ENCODE results near the gene TNIP2. TPM values are rescaled to one million over a fixed set of nuclear protein-coding genes. Genes with fewer than 3 reads are reported as not detected.

The TNIP2 gene
- total and polyA plus RNA-seq, 2 of the 8 experiments (the other 6 are each of a cell fraction or from before 2014, with no cell fraction given): 23.7 to 37.7 TPM

DNA sequence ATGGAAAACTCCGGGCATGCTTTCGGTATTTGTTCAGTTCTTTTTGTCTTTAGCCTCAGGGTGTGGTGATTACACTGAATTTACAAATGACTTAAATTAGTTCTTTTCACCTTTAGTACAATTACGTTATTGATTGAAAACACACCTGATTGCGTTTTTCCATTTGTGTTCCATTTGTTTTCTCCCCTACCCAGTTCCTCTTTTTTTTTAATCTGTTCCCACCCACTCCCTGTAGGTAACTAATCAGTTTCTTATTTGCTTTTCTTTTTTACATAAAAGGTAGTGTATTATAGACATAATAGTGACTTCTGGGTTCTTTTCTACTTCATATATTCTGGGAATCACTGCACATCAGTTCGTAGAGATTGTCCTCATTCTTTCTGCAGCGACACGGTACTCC is 53.4 kb downstream of the TNIP2 start:
- WGBS, 2 experiments (ENCODE audit: extremely low coverage in 1 of 2, insufficient coverage in 1 of 2, insufficient read length in 1 of 2, insufficient replicate concordance in 2 of 2, low coverage in 1 of 2, low lambda C conversion rate in 2 of 2, missing lambda C conversion rate in 1 of 2): 90% methylated on average over 7 of the region's 7 CpGs; no CpG with 5 or more reads in 1 of the 2 experiments
- FAIRE-seq (no peak), DNase-seq (ENCODE audit: low read depth in 1 of 2, low spot score in 2 of 2) (no peak)
- Histone ChIP-seq H2BK5ac (ENCODE audit: low read depth, low read length) (no peak overlapping the region), H3K79me1 (ENCODE audit: low read depth, low read length) (no peaks in the 10 kb centered on the region), H3K23me2 (ENCODE audit: low read depth, low read length) (no peaks in the 10 kb centered on the region), H3K9ac (replicated peaks in 1 of 4; ENCODE audit: extremely low read depth in 1 of 4, low read depth in 3 of 4, low read length in 3 of 4) (no peak overlapping the region), H3K27ac (ENCODE audit: low read depth, low read length) (no peak overlapping the region), H3K27me3 (replicated peaks in 1 of 4; ENCODE audit: control insufficient read depth in 3 of 4, extremely low read depth in 1 of 4, insufficient read depth in 3 of 4, low read length in 3 of 4) (no peaks in the 10 kb centered on the region), H3K18ac (ENCODE audit: extremely low read depth, low read length) (no peak overlapping the region), H3K36me3 (ENCODE audit: control insufficient read depth in 2 of 4, insufficient read depth in 4 of 4, low read length in 3 of 4) (peaks cover 10 to 44% (median 33%) of the 10 kb centered on the region in 4 experiments; a peak in 7 of 8 replicates), H2BK15ac (ENCODE audit: low read length) (no peak overlapping the region), H2AK5ac (ENCODE audit: low read depth, low read length) (no peak overlapping the region), H3K4me2 (ENCODE audit: insufficient read depth in 1 of 2, low read depth in 2 of 2, low read length in 2 of 2) (no peak overlapping the region), H3K4me1 (replicated peaks in 1 of 4; ENCODE audit: control insufficient read depth in 3 of 4, insufficient read depth in 4 of 4, low read length in 3 of 4) (no peaks in the 10 kb centered on the region), H4K8ac (ENCODE audit: extremely low read depth, insufficient read depth, low read length) (no peak overlapping the region), H3K14ac (ENCODE audit: insufficient read length) (no peak overlapping the region), H3K4ac (replicated peaks; ENCODE audit: insufficient read length, low read depth, low read length) (no peak overlapping the region), H3K79me2 (ENCODE audit: control insufficient read depth in 1 of 2, insufficient read depth in 2 of 2, low read length in 2 of 2) (no peaks in the 10 kb centered on the region), H2AFZ (ENCODE audit: low read length) (no peak overlapping the region), H3K23ac (ENCODE audit: insufficient read length) (no peak overlapping the region), H3K56ac (replicated peaks; ENCODE audit: insufficient read length, low read depth, low read length) (no peak overlapping the region), H2BK12ac (ENCODE audit: low read depth, low read length) (no peak overlapping the region), H3K4me3 (ENCODE audit: extremely low read depth in 1 of 4, insufficient read depth in 2 of 4, low read depth in 3 of 4, low read length in 4 of 4) (no peak overlapping the region), H2BK120ac (replicated peaks; ENCODE audit: low read depth, low read length) (no peak overlapping the region), H3K9me3 (ENCODE audit: insufficient read depth in 2 of 2, low read depth in 1 of 2, low read length in 1 of 2) (no peaks in the 10 kb centered on the region), H4K20me1 (replicated peaks in 1 of 2; ENCODE audit: control insufficient read depth in 1 of 2, insufficient read depth in 2 of 2, low read length in 2 of 2) (peaks cover 2 to 11% of the 10 kb centered on the region in 2 experiments), H4K5ac (ENCODE audit: insufficient read length, low read depth, low read length) (no peak overlapping the region), H2BK20ac (ENCODE audit: low read length) (no peak overlapping the region), H4K91ac (replicated peaks; ENCODE audit: insufficient read length, low read length) (no peak overlapping the region)
- ChIA-PET CTCF (ENCODE audit: partially characterized antibody) (no interaction called here), POLR2A (ENCODE audit: partially characterized antibody) (no interaction called here)
- TF ChIP-seq CBX8 (IDR thresholded peaks at IDR 0.05; ENCODE audit: borderline replicate concordance, low read depth, low read length) (no peak), TAF7 (optimal IDR thresholded peaks at IDR 0.05; ENCODE audit: borderline replicate concordance, low read depth, low read length) (no peak), EZH2 (IDR thresholded peaks at IDR 0.05; ENCODE audit: low read depth, low read length, severe bottlenecking) (no peak), ZNF274 (IDR thresholded peaks at IDR 0.05; ENCODE audit: borderline replicate concordance, extremely low read depth, low read length) (no peak), POLR2A (IDR thresholded peaks at IDR 0.05; ENCODE audit: control extremely low read depth in 1 of 2, low read depth in 2 of 2, low read length in 2 of 2) (no peak), CREB1 (IDR thresholded peaks at IDR 0.05) (no peak), GABPA (IDR thresholded peaks at IDR 0.05; ENCODE audit: borderline replicate concordance, insufficient read depth, low read length) (no peak), SIX5 (IDR thresholded peaks at IDR 0.05; ENCODE audit: low read depth, low read length) (no peak), POU5F1 (IDR thresholded peaks at IDR 0.05; ENCODE audit: low read depth, low read length) (no peak), SIRT6 (IDR thresholded peaks at IDR 0.05; ENCODE audit: low read length) (no peak), SP2 (IDR thresholded peaks at IDR 0.05; ENCODE audit: low read length) (no peak), KDM4A (IDR thresholded peaks at IDR 0.05; ENCODE audit: low read depth, low read length, severe bottlenecking) (no peak)
